ENCODE data around the gene TNNT3. TPM values are rescaled to one million over a fixed set of nuclear protein-coding genes. Genes with fewer than 3 reads are reported as not detected.
"Not testable (repeated sequence)": the region's sequence is repeated elsewhere in the genome, so short reads cannot be mapped to it uniquely, and the experiment has no call there.

Gene TNNT3
- total RNA-seq, 1 experiment from 2014 or later = not detected

GRCh38 chr11:1883346-1884302 lies 35.9 kb upstream of the TNNT3 start:
- ChIA-PET CTCF (interaction anchor here (0.7 to 4.4 kb wide), 14 partner anchors 14 to 734 kb away, joined by 3 to 43 read pairs (median 6); no protein-coding TSS in a partner anchor), POLR2A (no interaction called here)
- no TSS peak for BruUV-seq (replicated peaks)
- Mint-ChIP-seq H3K27me3 (ENCODE audit: insufficient read depth, unreplicated experiment) (no peaks in the 10 kb centered on the region), H3K36me3 (ENCODE audit: insufficient read depth, unreplicated experiment) (no peaks in the 10 kb centered on the region), H3K9me3 (ENCODE audit: unreplicated experiment) (no peaks in the 10 kb centered on the region), H3K4me1 (ENCODE audit: insufficient read depth, unreplicated experiment) (no peaks in the 10 kb centered on the region), H3K4me3 (ENCODE audit: unreplicated experiment) (no peak overlapping the region), H3K27ac (ENCODE audit: low read depth, unreplicated experiment) (no peak overlapping the region)
- TF ChIP-seq, protein P1, sequence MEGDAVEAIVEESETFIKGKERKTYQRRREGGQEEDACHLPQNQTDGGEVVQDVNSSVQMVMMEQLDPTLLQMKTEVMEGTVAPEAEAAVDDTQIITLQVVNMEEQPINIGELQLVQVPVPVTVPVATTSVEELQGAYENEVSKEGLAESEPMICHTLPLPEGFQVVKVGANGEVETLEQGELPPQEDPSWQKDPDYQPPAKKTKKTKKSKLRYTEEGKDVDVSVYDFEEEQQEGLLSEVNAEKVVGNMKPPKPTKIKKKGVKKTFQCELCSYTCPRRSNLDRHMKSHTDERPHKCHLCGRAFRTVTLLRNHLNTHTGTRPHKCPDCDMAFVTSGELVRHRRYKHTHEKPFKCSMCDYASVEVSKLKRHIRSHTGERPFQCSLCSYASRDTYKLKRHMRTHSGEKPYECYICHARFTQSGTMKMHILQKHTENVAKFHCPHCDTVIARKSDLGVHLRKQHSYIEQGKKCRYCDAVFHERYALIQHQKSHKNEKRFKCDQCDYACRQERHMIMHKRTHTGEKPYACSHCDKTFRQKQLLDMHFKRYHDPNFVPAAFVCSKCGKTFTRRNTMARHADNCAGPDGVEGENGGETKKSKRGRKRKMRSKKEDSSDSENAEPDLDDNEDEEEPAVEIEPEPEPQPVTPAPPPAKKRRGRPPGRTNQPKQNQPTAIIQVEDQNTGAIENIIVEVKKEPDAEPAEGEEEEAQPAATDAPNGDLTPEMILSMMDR (IDR thresholded peaks at IDR 0.05; ENCODE audit: unreplicated experiment) = no peak
- no peak for DNase-seq (ENCODE audit: unreplicated experiment)
- intact Hi-C loops (cut with micrococcal nuclease) = loop anchor here (5.0 kb wide), 1 partner anchor 34 kb away; the partner anchor contains the start of gene TNNT3

DNA sequence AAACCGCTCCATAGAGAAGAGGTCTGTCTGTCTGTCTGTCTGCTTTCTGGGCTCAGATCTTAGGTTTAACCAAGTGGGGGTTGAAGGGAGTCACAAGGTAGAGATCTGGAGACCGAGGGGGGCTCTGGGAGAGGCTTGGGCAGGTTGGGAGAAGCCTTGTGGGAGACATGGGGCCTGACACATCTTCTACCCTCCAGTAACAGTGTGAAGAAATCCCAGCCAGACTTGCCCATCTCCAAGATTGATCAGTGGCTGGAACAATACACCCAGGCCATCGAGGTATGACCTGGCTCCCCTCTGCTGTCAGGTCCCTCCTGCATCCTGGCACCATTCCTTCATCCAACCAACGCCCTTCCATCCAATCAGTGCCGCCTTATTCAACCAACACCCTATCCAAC lies 35.2 kb upstream of the TNNT3 start:
- H3K4me3 Mint-ChIP-seq (ENCODE audit: unreplicated experiment) = no peak overlapping the region
- DNase-seq (ENCODE audit: unreplicated experiment) = no peak
- H3K4me1 Mint-ChIP-seq (ENCODE audit: insufficient read depth, unreplicated experiment) = no peaks in the 10 kb centered on the region
- H3K27me3 Mint-ChIP-seq (ENCODE audit: insufficient read depth, unreplicated experiment) = no peaks in the 10 kb centered on the region
- BruUV-seq (replicated peaks) = no TSS peak
- intact Hi-C loops (cut with micrococcal nuclease) = loop anchor here (5.0 kb wide), 1 partner anchor 33 kb away; the partner anchor contains the start of gene TNNT3
- POLR2A ChIA-PET = no interaction called here
- TF ChIP-seq, protein P1 (IDR thresholded peaks at IDR 0.05; ENCODE audit: unreplicated experiment) = no peak
- H3K27ac Mint-ChIP-seq (ENCODE audit: low read depth, unreplicated experiment) = no peak overlapping the region
- CTCF ChIA-PET = interaction anchor here (0.7 to 4.4 kb wide), 4 partner anchors 23 to 735 kb away, joined by 3 to 43 read pairs (median 5); no protein-coding TSS in a partner anchor
- H3K36me3 Mint-ChIP-seq (ENCODE audit: insufficient read depth, unreplicated experiment) = no peaks in the 10 kb centered on the region
- no peaks in the 10 kb centered on the region for H3K9me3 Mint-ChIP-seq (ENCODE audit: unreplicated experiment)

GRCh38 chr11:1886551-1886950 lies 33.0 kb upstream of the TNNT3 start:
- H3K36me3 Mint-ChIP-seq (ENCODE audit: insufficient read depth, unreplicated experiment); intact Hi-C loops (cut with micrococcal nuclease); H3K4me3 Mint-ChIP-seq (ENCODE audit: unreplicated experiment); BruUV-seq (replicated peaks); H3K9me3 Mint-ChIP-seq (ENCODE audit: unreplicated experiment); H3K27ac Mint-ChIP-seq (ENCODE audit: low read depth, unreplicated experiment); DNase-seq (ENCODE audit: unreplicated experiment); H3K4me1 Mint-ChIP-seq (ENCODE audit: insufficient read depth, unreplicated experiment); H3K27me3 Mint-ChIP-seq (ENCODE audit: insufficient read depth, unreplicated experiment); CTCF ChIA-PET; POLR2A ChIA-PET: not testable (repeated sequence)

DNA sequence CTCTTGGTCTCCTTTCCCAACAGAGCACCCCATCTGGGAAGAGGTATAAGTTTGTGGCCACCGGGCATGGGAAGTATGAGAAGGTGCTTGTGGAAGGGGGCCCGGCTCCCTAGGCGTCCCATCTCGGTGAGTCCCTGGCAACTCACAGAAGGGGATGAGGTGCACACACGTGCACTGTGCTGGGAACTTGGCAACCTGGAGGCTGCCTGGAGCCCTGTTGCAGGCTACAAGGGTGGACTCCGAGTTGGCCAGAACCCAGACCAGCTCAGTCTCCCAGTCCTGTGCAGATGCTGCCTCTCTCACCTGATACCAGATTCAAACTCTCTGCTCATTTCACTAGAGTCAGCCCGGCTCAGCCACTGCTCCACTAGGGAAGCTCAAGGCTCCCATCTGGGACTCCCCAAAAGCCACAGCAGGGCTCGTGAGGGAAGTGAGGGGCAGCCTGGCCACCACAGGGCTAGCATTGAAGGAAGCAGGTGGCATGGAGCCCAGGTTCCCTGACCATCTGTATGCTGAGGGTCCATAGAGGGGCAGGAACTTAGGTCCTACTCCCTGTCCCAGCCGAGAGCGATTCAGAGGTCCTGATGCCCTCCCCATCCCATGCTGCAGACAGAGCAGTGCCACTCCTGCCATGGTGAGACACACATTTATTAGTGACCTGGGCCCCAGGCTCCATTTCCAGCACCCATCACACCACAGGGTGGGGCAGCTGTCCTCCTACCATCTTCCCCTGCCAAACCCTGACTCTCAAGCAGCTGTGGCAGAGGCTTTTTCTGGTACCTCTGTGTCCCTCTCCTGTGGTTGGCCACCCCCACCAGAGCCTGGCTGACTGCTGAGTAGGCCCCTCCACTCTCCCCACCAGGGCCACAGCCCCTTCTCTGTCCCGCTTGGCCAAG lies 31.8 kb upstream of the TNNT3 start:
- Mint-ChIP-seq H3K4me3 (ENCODE audit: unreplicated experiment) (no peak overlapping the region), H3K4me1 (ENCODE audit: insufficient read depth, unreplicated experiment) (no peaks in the 10 kb centered on the region), H3K27me3 (ENCODE audit: insufficient read depth, unreplicated experiment) (peaks cover 5% of the 10 kb centered on the region), H3K9me3 (ENCODE audit: unreplicated experiment) (peaks cover 4% of the 10 kb centered on the region), H3K27ac (ENCODE audit: low read depth, unreplicated experiment) (no peak overlapping the region), H3K36me3 (ENCODE audit: insufficient read depth, unreplicated experiment) (no peaks in the 10 kb centered on the region)
- TF ChIP-seq, protein P1 (IDR thresholded peaks at IDR 0.05; ENCODE audit: unreplicated experiment) = no peak
- intact Hi-C loops (cut with micrococcal nuclease) = no loop called here
- BruUV-seq (replicated peaks) = no TSS peak
- DNase-seq (ENCODE audit: unreplicated experiment) = no peak
- ChIA-PET POLR2A (no interaction called here), CTCF (interaction anchor here (0.6 kb wide), 1 partner anchor 11 kb away, joined by 5 read pairs; no protein-coding TSS in a partner anchor)

Data from MCF 10A (cell line).